Measurements from ENCODE around the gene CACNB4.
"Not testable (repeated sequence)": the region's sequence is repeated elsewhere in the genome, so short reads cannot be mapped to it uniquely, and the experiment has no call there.

The CACNB4 gene

DNA sequence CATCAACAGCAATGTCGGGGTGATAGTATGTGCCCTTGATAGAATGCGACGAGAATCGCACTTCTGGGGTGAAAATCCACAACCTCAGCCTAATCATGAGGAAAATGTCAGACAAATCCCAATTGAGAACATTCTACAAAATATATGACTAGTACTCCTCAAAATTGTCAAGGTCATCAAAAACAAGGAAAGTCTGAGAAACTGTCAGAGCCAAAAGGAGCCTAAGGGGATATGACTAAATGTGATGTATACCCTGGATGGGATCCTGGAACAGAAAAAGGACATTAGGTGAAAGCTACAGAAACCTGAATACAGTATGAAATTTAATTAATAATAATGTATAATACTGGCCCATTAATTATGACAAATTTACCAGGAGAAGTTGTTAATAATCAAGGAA lies 7.6 kb upstream of the CACNB4 start:
- H3K27ac ChIP-seq (ENCODE audit: low read depth, low read length): no peak overlapping the region
- no peaks in the 10 kb centered on the region for H3K79me2 ChIP-seq (ENCODE audit: control insufficient read depth, insufficient read depth, low read length, unreplicated experiment)
- H3K27me3 ChIP-seq (ENCODE audit: insufficient read depth, low read length): peaks cover 2% of the 10 kb centered on the region; the same call in 1 of the 2 replicates
- H3K36me3 ChIP-seq (ENCODE audit: insufficient read depth, low read length): no peaks in the 10 kb centered on the region
- H3K4me3 ChIP-seq (ENCODE audit: low read depth, low read length): no peak overlapping the region
- H3K4me1 ChIP-seq (ENCODE audit: control insufficient read depth, insufficient read depth, low read length, unreplicated experiment): no peaks in the 10 kb centered on the region
- H2AFZ ChIP-seq (ENCODE audit: low read length, unreplicated experiment): no peak overlapping the region

DNA sequence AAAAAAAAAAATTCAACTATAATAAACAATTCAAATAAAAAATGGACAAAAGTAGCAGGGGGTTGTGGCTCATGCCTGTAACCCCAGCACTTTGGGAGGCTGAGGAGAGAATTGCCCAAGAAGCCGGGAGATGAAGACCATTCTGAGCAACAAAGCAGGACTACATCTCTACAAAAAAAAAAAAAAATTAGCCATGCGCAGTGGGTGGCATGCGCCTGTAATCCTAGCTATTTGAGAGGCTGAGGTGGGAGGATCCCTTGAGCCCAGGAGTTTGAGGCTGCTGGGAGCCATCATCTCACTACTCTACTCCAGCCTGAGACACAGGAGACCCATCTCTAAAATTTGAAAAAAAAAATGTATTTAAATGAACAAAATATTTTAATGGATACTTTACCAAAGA lies 4.4 kb upstream of the CACNB4 start:
- H3K4me3 ChIP-seq (ENCODE audit: low read depth, low read length): no peak overlapping the region
- peaks cover 33% of the 10 kb centered on the region for H3K27me3 ChIP-seq (ENCODE audit: insufficient read depth, low read length)
- H3K79me2 ChIP-seq (ENCODE audit: control insufficient read depth, insufficient read depth, low read length, unreplicated experiment): no peaks in the 10 kb centered on the region
- no peak overlapping the region for H3K27ac ChIP-seq (ENCODE audit: low read depth, low read length)
- H3K4me1 ChIP-seq (ENCODE audit: control insufficient read depth, insufficient read depth, low read length, unreplicated experiment): peaks cover 4% of the 10 kb centered on the region
- H3K36me3 ChIP-seq (ENCODE audit: insufficient read depth, low read length): no peaks in the 10 kb centered on the region
- H2AFZ ChIP-seq (ENCODE audit: low read length, unreplicated experiment): no peak overlapping the region

GRCh38 chr2:152100961-152101360 lies 2.1 kb upstream of the CACNB4 start:
- H3K4me3 ChIP-seq (ENCODE audit: low read depth, low read length): no peak overlapping the region
- no peak overlapping the region for H3K27ac ChIP-seq (ENCODE audit: low read depth, low read length)
- peaks cover 4% of the 10 kb centered on the region for H3K4me1 ChIP-seq (ENCODE audit: control insufficient read depth, insufficient read depth, low read length, unreplicated experiment)
- H3K36me3 ChIP-seq (ENCODE audit: insufficient read depth, low read length): no peaks in the 10 kb centered on the region
- no peak overlapping the region for H2AFZ ChIP-seq (ENCODE audit: low read length, unreplicated experiment)
- H3K79me2 ChIP-seq (ENCODE audit: control insufficient read depth, insufficient read depth, low read length, unreplicated experiment): no peaks in the 10 kb centered on the region
- peaks cover 52% of the 10 kb centered on the region for H3K27me3 ChIP-seq (ENCODE audit: insufficient read depth, low read length)

DNA sequence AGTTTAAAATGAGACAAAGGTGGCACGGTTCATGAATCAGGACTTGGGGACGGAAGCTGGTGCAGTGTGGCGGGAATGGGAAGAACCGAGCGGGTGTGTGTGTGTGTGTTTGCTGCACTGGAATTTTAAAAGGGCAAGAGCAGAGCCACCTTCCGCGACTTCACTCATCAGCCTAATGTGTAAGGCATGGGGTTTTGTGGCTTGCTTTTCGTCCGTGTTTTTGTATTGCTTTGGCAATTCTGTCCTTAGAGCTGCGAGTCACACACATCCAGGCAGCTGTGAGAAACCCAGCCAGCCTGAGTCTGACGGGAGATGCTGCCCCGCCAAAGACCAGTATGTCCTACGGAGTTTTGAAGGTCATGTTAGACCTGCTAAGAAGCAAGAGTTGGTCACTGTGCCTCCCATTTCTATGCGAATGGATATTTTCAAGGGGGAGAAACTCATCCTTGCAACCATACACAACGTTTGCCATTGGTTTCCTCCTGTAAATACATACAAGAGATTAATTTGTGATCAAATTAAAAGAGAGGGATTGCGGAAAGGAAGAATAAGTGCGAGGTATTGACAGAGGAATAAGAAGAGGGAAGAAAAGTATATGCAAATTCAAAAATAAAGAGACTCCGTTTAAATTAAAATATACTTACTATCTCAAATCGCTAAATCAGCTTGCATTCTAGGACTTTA lies 665 bp upstream of the CACNB4 start:
- H3K36me3 ChIP-seq (ENCODE audit: insufficient read depth, low read length): no peaks in the 10 kb centered on the region
- H3K4me1 ChIP-seq (ENCODE audit: control insufficient read depth, insufficient read depth, low read length, unreplicated experiment): peaks cover 4% of the 10 kb centered on the region
- H3K27ac ChIP-seq (ENCODE audit: low read depth, low read length): no peak overlapping the region
- no peaks in the 10 kb centered on the region for H3K79me2 ChIP-seq (ENCODE audit: control insufficient read depth, insufficient read depth, low read length, unreplicated experiment)
- H3K4me3 ChIP-seq (ENCODE audit: low read depth, low read length): peak overlapping the region; percentile 76
- H3K27me3 ChIP-seq (ENCODE audit: insufficient read depth, low read length): peaks cover 65% of the 10 kb centered on the region
- H2AFZ ChIP-seq (ENCODE audit: low read length, unreplicated experiment): peak overlapping the region; percentile 87

DNA sequence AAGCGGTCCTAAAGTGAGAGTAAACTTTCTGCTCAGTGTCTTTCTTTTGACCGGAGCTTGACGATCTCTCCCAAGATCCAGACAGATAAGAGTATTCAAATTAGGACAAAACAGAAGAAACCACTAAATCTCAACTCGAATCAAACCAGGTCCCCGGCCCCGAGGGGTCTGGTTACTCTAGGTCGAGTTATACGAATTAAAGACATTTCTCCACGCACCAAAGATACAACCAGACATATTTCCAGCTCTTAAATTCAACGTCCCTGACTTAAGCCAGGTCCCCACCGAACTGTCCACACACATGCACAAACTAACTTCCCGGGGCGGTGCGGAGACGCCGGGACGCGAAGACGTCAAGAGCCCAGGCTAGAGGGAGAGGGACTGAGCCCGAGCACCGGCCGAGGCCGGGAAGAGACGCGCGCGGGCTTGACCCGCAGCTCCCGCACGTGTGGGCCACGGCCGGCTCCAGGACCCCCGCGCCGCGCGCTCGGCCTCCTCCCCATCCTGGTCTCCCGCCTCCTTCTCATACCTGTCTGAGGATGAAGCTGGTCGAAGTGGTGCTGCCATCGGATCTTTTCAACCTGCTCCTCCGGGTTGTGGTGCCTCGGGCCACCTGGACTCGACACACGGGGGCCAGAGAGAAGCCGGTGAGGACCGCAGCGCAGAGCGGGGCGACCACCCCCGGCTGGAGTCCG lies 896 bp downstream of the CACNB4 start:
- Histone ChIP-seq H2AFZ (ENCODE audit: low read length, unreplicated experiment) (peak overlapping the region; percentile 42), H3K4me3 (ENCODE audit: low read depth, low read length) (peak overlapping the region; percentile 76), H3K36me3 (ENCODE audit: insufficient read depth, low read length) (no peaks in the 10 kb centered on the region), H3K27me3 (ENCODE audit: insufficient read depth, low read length) (peaks cover 69% of the 10 kb centered on the region), H3K79me2 (ENCODE audit: control insufficient read depth, insufficient read depth, low read length, unreplicated experiment) (no peaks in the 10 kb centered on the region), H3K4me1 (ENCODE audit: control insufficient read depth, insufficient read depth, low read length, unreplicated experiment) (peaks cover 4% of the 10 kb centered on the region), H3K27ac (ENCODE audit: low read depth, low read length) (no peak overlapping the region)

- Histone ChIP-seq H2AFZ (ENCODE audit: low read length, unreplicated experiment) (peak overlapping the region; percentile 42), H3K79me2 (ENCODE audit: control insufficient read depth, insufficient read depth, low read length, unreplicated experiment) (no peaks in the 10 kb centered on the region), H3K36me3 (ENCODE audit: insufficient read depth, low read length) (no peaks in the 10 kb centered on the region), H3K27ac (ENCODE audit: low read depth, low read length) (no peak overlapping the region), H3K4me3 (ENCODE audit: low read depth, low read length) (peak overlapping the region; percentile 76), H3K4me1 (ENCODE audit: control insufficient read depth, insufficient read depth, low read length, unreplicated experiment) (peaks cover 4% of the 10 kb centered on the region), H3K27me3 (ENCODE audit: insufficient read depth, low read length) (peaks cover 69% of the 10 kb centered on the region)
Observed at GRCh38 chr2:152097290-152097800, 1.5 kb downstream of the CACNB4 start.

DNA sequence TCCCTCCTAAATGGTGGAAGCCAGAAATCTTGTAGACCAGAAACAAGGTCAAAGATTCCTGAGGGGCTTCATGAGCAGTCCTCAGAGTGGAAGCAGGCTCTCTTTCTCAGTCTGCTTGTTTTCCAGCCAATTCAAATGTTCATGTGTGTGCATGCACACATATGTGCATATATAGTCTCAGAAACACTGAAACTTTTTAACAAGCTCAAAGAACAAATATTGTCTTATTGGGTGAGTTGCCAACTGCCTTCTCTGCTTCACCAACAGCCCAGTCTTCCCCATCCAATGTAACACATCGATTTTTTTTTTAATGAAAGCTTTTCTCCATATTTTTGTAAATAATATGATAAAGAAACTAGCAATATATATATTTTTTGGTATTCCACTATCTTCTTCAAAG lies 3.7 kb downstream of the CACNB4 start:
- H3K36me3 ChIP-seq (ENCODE audit: insufficient read depth, low read length): no peaks in the 10 kb centered on the region
- no peak overlapping the region for H2AFZ ChIP-seq (ENCODE audit: low read length, unreplicated experiment)
- peaks cover 60% of the 10 kb centered on the region for H3K27me3 ChIP-seq (ENCODE audit: insufficient read depth, low read length)
- no peak overlapping the region for H3K27ac ChIP-seq (ENCODE audit: low read depth, low read length)
- no peaks in the 10 kb centered on the region for H3K79me2 ChIP-seq (ENCODE audit: control insufficient read depth, insufficient read depth, low read length, unreplicated experiment)
- H3K4me1 ChIP-seq (ENCODE audit: control insufficient read depth, insufficient read depth, low read length, unreplicated experiment): peaks cover 4% of the 10 kb centered on the region
- H3K4me3 ChIP-seq (ENCODE audit: low read depth, low read length): no peak overlapping the region

GRCh38 chr2:152094014-152094413 lies 4.8 kb downstream of the CACNB4 start:
- H3K4me1 ChIP-seq (ENCODE audit: control insufficient read depth, insufficient read depth, low read length, unreplicated experiment): peaks cover under 1% of the 10 kb centered on the region
- peaks cover 55% of the 10 kb centered on the region for H3K27me3 ChIP-seq (ENCODE audit: insufficient read depth, low read length)
- no peak overlapping the region for H3K27ac ChIP-seq (ENCODE audit: low read depth, low read length)

DNA sequence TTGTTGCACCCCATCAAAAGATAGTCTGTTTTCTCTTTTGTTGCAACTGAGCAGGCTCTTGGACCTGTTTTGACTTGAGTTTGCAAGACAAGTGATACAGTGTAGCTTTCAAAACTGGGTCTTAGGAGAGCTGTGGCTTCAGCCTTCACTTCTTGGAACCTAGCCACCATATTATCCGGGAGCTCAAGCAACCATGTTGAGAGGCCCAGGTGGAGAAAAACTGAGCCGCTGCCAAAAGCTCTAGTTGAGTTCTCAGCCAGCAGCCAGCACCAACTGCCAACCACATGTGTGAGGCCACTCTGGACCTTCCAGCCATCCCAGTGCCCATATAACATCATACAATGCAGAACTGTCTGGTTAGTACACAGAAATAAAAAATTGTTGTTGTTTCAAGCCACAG lies 5.4 kb downstream of the CACNB4 start:
- peaks cover 51% of the 10 kb centered on the region for H3K27me3 ChIP-seq (ENCODE audit: insufficient read depth, low read length)
- no peak overlapping the region for H3K4me3 ChIP-seq (ENCODE audit: low read depth, low read length)
- no peak overlapping the region for H2AFZ ChIP-seq (ENCODE audit: low read length, unreplicated experiment)
- H3K4me1 ChIP-seq (ENCODE audit: control insufficient read depth, insufficient read depth, low read length, unreplicated experiment): no peaks in the 10 kb centered on the region
- no peaks in the 10 kb centered on the region for H3K36me3 ChIP-seq (ENCODE audit: insufficient read depth, low read length)
- H3K27ac ChIP-seq (ENCODE audit: low read depth, low read length): no peak overlapping the region
- H3K79me2 ChIP-seq (ENCODE audit: control insufficient read depth, insufficient read depth, low read length, unreplicated experiment): no peaks in the 10 kb centered on the region

More at GRCh38 chr2:152094014-152094413, 4.8 kb downstream of the CACNB4 start:
- H3K36me3 ChIP-seq (ENCODE audit: insufficient read depth, low read length): no peaks in the 10 kb centered on the region
- H2AFZ ChIP-seq (ENCODE audit: low read length, unreplicated experiment): no peak overlapping the region
- H3K79me2 ChIP-seq (ENCODE audit: control insufficient read depth, insufficient read depth, low read length, unreplicated experiment): no peaks in the 10 kb centered on the region
- H3K4me3 ChIP-seq (ENCODE audit: low read depth, low read length): no peak overlapping the region

DNA sequence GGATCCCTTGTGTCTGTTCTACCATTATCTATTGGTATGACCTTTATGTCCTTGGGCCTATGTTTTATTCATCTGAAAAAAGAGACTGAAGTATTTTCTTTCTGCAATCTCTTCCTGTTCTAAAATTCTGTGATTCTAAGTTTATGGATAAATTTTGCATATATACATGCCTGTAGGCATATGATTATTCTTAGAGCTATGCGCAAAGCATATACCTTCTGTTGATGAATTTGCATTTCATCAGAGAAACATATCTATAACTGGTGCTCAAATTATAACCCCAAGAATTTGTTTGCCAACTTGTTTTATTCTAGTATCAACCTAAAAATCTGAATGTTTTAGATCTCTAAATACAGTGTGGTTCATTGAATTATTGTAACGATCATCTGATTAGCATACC lies 6.7 kb downstream of the CACNB4 start:
- Histone ChIP-seq H3K4me3 (ENCODE audit: low read depth, low read length) (no peak overlapping the region), H3K27me3 (ENCODE audit: insufficient read depth, low read length) (peaks cover 38% of the 10 kb centered on the region)

GRCh38 chr2:152090726-152091125 lies 8.1 kb downstream of the CACNB4 start:
- H3K27ac ChIP-seq (ENCODE audit: low read depth, low read length); H3K79me2 ChIP-seq (ENCODE audit: control insufficient read depth, insufficient read depth, low read length, unreplicated experiment); H3K36me3 ChIP-seq (ENCODE audit: insufficient read depth, low read length): not testable (repeated sequence)

More for the DNA sequence above, 6.7 kb downstream of the CACNB4 start:
- Histone ChIP-seq H3K27ac (ENCODE audit: low read depth, low read length) (no peak overlapping the region), H3K36me3 (ENCODE audit: insufficient read depth, low read length) (no peaks in the 10 kb centered on the region), H3K4me1 (ENCODE audit: control insufficient read depth, insufficient read depth, low read length, unreplicated experiment) (no peaks in the 10 kb centered on the region), H3K79me2 (ENCODE audit: control insufficient read depth, insufficient read depth, low read length, unreplicated experiment) (no peaks in the 10 kb centered on the region), H2AFZ (ENCODE audit: low read length, unreplicated experiment) (no peak overlapping the region)

More at GRCh38 chr2:152090726-152091125, 8.1 kb downstream of the CACNB4 start:
- peaks cover 29% of the 10 kb centered on the region for H3K27me3 ChIP-seq (ENCODE audit: insufficient read depth, low read length)
- not testable (repeated sequence) for H3K4me3 ChIP-seq (ENCODE audit: low read depth, low read length); H3K4me1 ChIP-seq (ENCODE audit: control insufficient read depth, insufficient read depth, low read length, unreplicated experiment); H2AFZ ChIP-seq (ENCODE audit: low read length, unreplicated experiment)
